HepG2 (cell line): ENCODE results near the gene TPGS1. TPM values are rescaled to one million over a fixed set of nuclear protein-coding genes. Genes with fewer than 3 reads are reported as not detected.

ENCODE experiments used
- ELF1 ChIP-seq: sonication (generic); formaldehyde crosslinking; IDR thresholded peaks from 2 replicates; pipeline ENCODE4 v1.4.0; 2020; ENCODE audit warnings: missing genetic modification reagents
- JUNB ChIP-seq: sonication (generic); formaldehyde crosslinking; IDR thresholded peaks from 2 replicates; pipeline ENCODE4 v1.8.0; 2022; ENCODE audit warnings: missing genetic modification reagents, mild to moderate bottlenecking, borderline replicate concordance
- KDM5B ChIP-seq: sonication (generic); formaldehyde crosslinking; IDR thresholded peaks from 2 replicates; pipeline ENCODE4 v1.4.0; 2020; ENCODE audit warnings: missing genetic modification reagents, mild to moderate bottlenecking, borderline replicate concordance
- NCOA2 ChIP-seq: sonication (generic); formaldehyde crosslinking; IDR thresholded peaks from 2 replicates; pipeline ENCODE4 v1.8.0; 2022; ENCODE audit warnings: inconsistent platforms
- ZFP62 ChIP-seq: sonication (generic); formaldehyde crosslinking; IDR thresholded peaks from 2 replicates; pipeline ENCODE4 v1.4.0; 2020; ENCODE audit warnings: missing genetic modification reagents
- ZFX ChIP-seq: sonication (generic); formaldehyde crosslinking; IDR thresholded peaks from 2 replicates; pipeline ENCODE4 v1.4.0; 2020; ENCODE audit warnings: mild to moderate bottlenecking, low read depth, missing genetic modification reagents, moderate library complexity
- ZNF124 ChIP-seq: sonication (generic); formaldehyde crosslinking; IDR thresholded peaks from 2 replicates; pipeline ENCODE4 v1.4.0; 2020; ENCODE audit warnings: missing genetic modification reagents
- ZNF264 ChIP-seq: sonication (generic); formaldehyde crosslinking; IDR thresholded peaks from 2 replicates; pipeline ENCODE4 v1.4.0; 2020; ENCODE audit warnings: missing genetic modification reagents
- ZNF446 ChIP-seq: sonication (generic); formaldehyde crosslinking; IDR thresholded peaks from 2 replicates; pipeline ENCODE4 v1.5.0; 2020; ENCODE audit warnings: mild to moderate bottlenecking, missing genetic modification reagents
- ZNF501 ChIP-seq: sonication (generic); formaldehyde crosslinking; IDR thresholded peaks from 2 replicates; pipeline ENCODE4 v1.5.1; 2020; ENCODE audit warnings: mild to moderate bottlenecking, moderate library complexity, missing genetic modification reagents
- ZNF530 ChIP-seq: sonication (generic); formaldehyde crosslinking; IDR thresholded peaks from 2 replicates; pipeline ENCODE4 v1.5.0; 2020; ENCODE audit warnings: low read depth, mild to moderate bottlenecking, missing genetic modification reagents
- ZNF883 ChIP-seq: sonication (generic); formaldehyde crosslinking; IDR thresholded peaks from 2 replicates; pipeline ENCODE4 v1.5.1; 2020; ENCODE audit warnings: mild to moderate bottlenecking, missing genetic modification reagents; ENCODE audit errors: not compliant biosample characterization
- polyA plus RNA-seq, 8 experiments: library from polyadenylated mRNA; depleted of rRNA in 3 of 8; stranded (reverse) in 7 of 8; unstranded in 1 of 8; fragments of >200 nt; fragmentation: Illumina TruSeq in 4 of 8; extraction: Trizol in 4 of 8; gene quantifications; 2 replicates each; pipeline versions ENCODE4 v1.2.1 to v1.2.3, GENCODE V29; 2011 to 2016; ENCODE audit warnings: low read depth in 4 of 8, missing spikeins in 1 of 8, mixed read lengths in 1 of 8; ENCODE audit not compliant: insufficient read depth in 1 of 8
- total RNA-seq, 5 experiments: library from RNA; depleted of rRNA; stranded (reverse); fragments of >200 nt; fragmentation: Illumina TruSeq; extraction: Trizol; gene quantifications; 2 replicates each; pipeline ENCODE4 v1.2.3, GENCODE V29; 2016; ENCODE audit warnings: low read depth in 1 of 5
- TF ChIP-seq, protein P1 (sequence below): sonication (generic); formaldehyde crosslinking; IDR thresholded peaks from 2 replicates; pipeline ENCODE4 v1.5.1; 2020; ENCODE audit warnings: mild to moderate bottlenecking, missing genetic modification reagents, moderate library complexity
- TF ChIP-seq, protein P2 (sequence below): sonication (generic); formaldehyde crosslinking; IDR thresholded peaks from 2 replicates; pipeline ENCODE4 v1.5.1; 2020; ENCODE audit warnings: mild to moderate bottlenecking, moderate library complexity, missing genetic modification reagents
- TF ChIP-seq, protein P3 (sequence below): sonication (generic); formaldehyde crosslinking; IDR thresholded peaks from 2 replicates; pipeline ENCODE4 v1.4.0; 2020; ENCODE audit warnings: mild to moderate bottlenecking, low read depth, missing genetic modification reagents
- TF ChIP-seq, protein P4 (sequence below): sonication (generic); formaldehyde crosslinking; IDR thresholded peaks from 2 replicates; pipeline ENCODE4 v1.4.0; 2020; ENCODE audit warnings: mild to moderate bottlenecking, missing genetic modification reagents

Gene TPGS1
- total and polyA plus RNA-seq, 2 of the 13 experiments (the other 11 are each of a cell fraction or from before 2014, with no cell fraction given), result 1.1 to 6.2 TPM

DNA sequence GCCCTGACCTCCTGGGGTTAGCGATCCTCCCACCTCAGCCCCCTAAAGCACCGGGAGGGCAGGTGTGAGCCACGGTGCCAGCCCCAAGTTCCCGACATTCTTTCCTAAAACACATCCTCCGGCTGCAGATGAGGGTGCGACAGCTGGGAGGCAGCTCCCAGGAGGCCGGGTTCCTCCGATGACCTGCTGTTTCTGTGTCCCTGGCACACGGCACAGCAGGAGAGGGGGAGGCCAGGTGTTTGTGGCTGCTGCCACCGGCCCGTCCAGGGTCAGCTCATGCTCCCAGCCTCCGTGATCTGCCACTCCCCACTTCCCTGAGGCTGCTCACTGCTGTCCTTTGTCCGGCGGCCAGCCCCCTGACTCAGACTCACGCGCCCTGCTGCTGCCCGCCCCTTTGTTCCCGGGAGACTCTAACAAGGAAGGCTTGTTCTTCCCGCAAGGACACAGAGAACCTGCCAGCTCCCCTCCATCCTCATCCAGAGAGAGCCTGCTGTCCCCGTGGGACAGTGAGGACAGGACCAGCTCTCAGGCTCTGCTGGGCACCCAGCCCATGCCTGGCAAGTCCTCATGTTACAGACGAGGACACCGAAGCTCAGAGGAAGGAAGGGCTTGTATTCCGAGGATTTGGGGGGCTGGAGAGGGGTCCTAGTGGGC is 21.6 kb upstream of the TPGS1 start (continued):
- TF ChIP-seq, protein P1, sequence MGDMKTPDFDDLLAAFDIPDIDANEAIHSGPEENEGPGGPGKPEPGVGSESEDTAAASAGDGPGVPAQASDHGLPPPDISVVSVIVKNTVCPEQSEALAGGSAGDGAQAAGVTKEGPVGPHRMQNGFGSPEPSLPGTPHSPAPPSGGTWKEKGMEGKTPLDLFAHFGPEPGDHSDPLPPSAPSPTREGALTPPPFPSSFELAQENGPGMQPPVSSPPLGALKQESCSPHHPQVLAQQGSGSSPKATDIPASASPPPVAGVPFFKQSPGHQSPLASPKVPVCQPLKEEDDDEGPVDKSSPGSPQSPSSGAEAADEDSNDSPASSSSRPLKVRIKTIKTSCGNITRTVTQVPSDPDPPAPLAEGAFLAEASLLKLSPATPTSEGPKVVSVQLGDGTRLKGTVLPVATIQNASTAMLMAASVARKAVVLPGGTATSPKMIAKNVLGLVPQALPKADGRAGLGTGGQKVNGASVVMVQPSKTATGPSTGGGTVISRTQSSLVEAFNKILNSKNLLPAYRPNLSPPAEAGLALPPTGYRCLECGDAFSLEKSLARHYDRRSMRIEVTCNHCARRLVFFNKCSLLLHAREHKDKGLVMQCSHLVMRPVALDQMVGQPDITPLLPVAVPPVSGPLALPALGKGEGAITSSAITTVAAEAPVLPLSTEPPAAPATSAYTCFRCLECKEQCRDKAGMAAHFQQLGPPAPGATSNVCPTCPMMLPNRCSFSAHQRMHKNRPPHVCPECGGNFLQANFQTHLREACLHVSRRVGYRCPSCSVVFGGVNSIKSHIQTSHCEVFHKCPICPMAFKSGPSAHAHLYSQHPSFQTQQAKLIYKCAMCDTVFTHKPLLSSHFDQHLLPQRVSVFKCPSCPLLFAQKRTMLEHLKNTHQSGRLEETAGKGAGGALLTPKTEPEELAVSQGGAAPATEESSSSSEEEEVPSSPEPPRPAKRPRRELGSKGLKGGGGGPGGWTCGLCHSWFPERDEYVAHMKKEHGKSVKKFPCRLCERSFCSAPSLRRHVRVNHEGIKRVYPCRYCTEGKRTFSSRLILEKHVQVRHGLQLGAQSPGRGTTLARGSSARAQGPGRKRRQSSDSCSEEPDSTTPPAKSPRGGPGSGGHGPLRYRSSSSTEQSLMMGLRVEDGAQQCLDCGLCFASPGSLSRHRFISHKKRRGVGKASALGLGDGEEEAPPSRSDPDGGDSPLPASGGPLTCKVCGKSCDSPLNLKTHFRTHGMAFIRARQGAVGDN (CRISPR knock-in tag), result peak; percentile 85
- no peak for TF ChIP-seq ZFP62
- TF ChIP-seq ZFX, result peak; percentile 24; the same call in 1 of the 2 replicates
- no peak for TF ChIP-seq ZNF446 (CRISPR knock-in tag)
- TF ChIP-seq ZNF124 (CRISPR knock-in tag), result 0 out of 2 replicates have a peak, but pooled peaks have one; percentile 55
- TF ChIP-seq, protein P2, sequence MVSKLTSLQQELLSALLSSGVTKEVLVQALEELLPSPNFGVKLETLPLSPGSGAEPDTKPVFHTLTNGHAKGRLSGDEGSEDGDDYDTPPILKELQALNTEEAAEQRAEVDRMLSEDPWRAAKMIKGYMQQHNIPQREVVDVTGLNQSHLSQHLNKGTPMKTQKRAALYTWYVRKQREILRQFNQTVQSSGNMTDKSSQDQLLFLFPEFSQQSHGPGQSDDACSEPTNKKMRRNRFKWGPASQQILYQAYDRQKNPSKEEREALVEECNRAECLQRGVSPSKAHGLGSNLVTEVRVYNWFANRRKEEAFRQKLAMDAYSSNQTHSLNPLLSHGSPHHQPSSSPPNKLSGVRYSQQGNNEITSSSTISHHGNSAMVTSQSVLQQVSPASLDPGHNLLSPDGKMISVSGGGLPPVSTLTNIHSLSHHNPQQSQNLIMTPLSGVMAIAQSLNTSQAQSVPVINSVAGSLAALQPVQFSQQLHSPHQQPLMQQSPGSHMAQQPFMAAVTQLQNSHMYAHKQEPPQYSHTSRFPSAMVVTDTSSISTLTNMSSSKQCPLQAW (CRISPR knock-in tag), result peak; percentile 42; the same call in 1 of the 2 replicates
- 0 out of 2 replicates have a peak, but pooled peaks have one; percentile 10 for TF ChIP-seq NCOA2 (CRISPR knock-in tag)
- 0 out of 2 replicates have a peak, but pooled peaks have one; percentile 19 for TF ChIP-seq ZNF264 (CRISPR knock-in tag)
- peak; percentile 58 for TF ChIP-seq ZNF883 (CRISPR knock-in tag)
- TF ChIP-seq KDM5B (CRISPR knock-in tag), result peak; percentile 58; the same call in 1 of the 2 replicates
- TF ChIP-seq, protein P3, sequence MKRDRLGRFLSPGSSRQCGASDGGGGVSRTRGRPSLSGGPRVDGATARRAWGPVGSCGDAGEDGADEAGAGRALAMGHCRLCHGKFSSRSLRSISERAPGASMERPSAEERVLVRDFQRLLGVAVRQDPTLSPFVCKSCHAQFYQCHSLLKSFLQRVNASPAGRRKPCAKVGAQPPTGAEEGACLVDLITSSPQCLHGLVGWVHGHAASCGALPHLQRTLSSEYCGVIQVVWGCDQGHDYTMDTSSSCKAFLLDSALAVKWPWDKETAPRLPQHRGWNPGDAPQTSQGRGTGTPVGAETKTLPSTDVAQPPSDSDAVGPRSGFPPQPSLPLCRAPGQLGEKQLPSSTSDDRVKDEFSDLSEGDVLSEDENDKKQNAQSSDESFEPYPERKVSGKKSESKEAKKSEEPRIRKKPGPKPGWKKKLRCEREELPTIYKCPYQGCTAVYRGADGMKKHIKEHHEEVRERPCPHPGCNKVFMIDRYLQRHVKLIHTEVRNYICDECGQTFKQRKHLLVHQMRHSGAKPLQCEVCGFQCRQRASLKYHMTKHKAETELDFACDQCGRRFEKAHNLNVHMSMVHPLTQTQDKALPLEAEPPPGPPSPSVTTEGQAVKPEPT (CRISPR knock-in tag), result peak; percentile 27; the same call in 1 of the 2 replicates
- TF ChIP-seq, protein P4, sequence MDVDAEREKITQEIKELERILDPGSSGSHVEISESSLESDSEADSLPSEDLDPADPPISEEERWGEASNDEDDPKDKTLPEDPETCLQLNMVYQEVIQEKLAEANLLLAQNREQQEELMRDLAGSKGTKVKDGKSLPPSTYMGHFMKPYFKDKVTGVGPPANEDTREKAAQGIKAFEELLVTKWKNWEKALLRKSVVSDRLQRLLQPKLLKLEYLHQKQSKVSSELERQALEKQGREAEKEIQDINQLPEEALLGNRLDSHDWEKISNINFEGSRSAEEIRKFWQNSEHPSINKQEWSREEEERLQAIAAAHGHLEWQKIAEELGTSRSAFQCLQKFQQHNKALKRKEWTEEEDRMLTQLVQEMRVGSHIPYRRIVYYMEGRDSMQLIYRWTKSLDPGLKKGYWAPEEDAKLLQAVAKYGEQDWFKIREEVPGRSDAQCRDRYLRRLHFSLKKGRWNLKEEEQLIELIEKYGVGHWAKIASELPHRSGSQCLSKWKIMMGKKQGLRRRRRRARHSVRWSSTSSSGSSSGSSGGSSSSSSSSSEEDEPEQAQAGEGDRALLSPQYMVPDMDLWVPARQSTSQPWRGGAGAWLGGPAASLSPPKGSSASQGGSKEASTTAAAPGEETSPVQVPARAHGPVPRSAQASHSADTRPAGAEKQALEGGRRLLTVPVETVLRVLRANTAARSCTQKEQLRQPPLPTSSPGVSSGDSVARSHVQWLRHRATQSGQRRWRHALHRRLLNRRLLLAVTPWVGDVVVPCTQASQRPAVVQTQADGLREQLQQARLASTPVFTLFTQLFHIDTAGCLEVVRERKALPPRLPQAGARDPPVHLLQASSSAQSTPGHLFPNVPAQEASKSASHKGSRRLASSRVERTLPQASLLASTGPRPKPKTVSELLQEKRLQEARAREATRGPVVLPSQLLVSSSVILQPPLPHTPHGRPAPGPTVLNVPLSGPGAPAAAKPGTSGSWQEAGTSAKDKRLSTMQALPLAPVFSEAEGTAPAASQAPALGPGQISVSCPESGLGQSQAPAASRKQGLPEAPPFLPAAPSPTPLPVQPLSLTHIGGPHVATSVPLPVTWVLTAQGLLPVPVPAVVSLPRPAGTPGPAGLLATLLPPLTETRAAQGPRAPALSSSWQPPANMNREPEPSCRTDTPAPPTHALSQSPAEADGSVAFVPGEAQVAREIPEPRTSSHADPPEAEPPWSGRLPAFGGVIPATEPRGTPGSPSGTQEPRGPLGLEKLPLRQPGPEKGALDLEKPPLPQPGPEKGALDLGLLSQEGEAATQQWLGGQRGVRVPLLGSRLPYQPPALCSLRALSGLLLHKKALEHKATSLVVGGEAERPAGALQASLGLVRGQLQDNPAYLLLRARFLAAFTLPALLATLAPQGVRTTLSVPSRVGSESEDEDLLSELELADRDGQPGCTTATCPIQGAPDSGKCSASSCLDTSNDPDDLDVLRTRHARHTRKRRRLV (CRISPR knock-in tag), result 0 out of 2 replicates have a peak, but pooled peaks have one; percentile 44
- TF ChIP-seq JUNB, result no peak
- peak; percentile 44; the same call in 1 of the 2 replicates for TF ChIP-seq ELF1 (CRISPR knock-in tag)
- TF ChIP-seq ZNF530, result no peak
- TF ChIP-seq ZNF501 (CRISPR knock-in tag), result peak; percentile 51; the same call in 1 of the 2 replicates
